SK-N-SH treated with all-trans-retinoic acid at 6 μM for 48 hours (cell line): Measurements from ENCODE around the gene CACNA1S.

Experiments
- ATAC-seq: fragments of 200-7000 bp; cut with Tn5 transposase; 3 replicates; pipeline ENCODE4 v1.9.1; 2020; ENCODE audit warnings: mild to moderate bottlenecking, moderate library complexity
- BACH2 ChIP-seq: fragments of 250-450 bp; sonication (Bioruptor Pico); IDR thresholded peaks from 2 replicates; pipeline ENCODE4 v1.9.0; 2021; ENCODE audit warnings: mild to moderate bottlenecking, borderline replicate concordance
- CREB5 ChIP-seq: fragments of 250-450 bp; sonication (Bioruptor Pico); IDR thresholded peaks from 2 replicates; pipeline ENCODE4 v1.5.1; 2020; ENCODE audit warnings: low read depth, mild to moderate bottlenecking, moderate library complexity
- CSDC2 ChIP-seq: fragments of 250-450 bp; sonication (Bioruptor Pico); IDR thresholded peaks from 2 replicates; pipeline ENCODE4 v1.5.0; 2020; ENCODE audit warnings: mild to moderate bottlenecking, moderate library complexity
- CSRNP3 ChIP-seq: fragments of 250-450 bp; sonication (Bioruptor Pico); IDR thresholded peaks from 2 replicates; pipeline ENCODE4 v1.5.1; 2021; ENCODE audit warnings: mild to moderate bottlenecking, moderate library complexity
- ESRRG ChIP-seq: fragments of 250-450 bp; sonication (Bioruptor Pico); IDR thresholded peaks from 2 replicates; pipeline ENCODE4 v1.6.1; 2021; ENCODE audit warnings: mild to moderate bottlenecking
- GLIS3 ChIP-seq: fragments of 250-450 bp; sonication (Bioruptor Pico); IDR thresholded peaks from 2 replicates; pipeline ENCODE4 v1.5.0; 2020; ENCODE audit warnings: mild to moderate bottlenecking, moderate library complexity
- ISL1 ChIP-seq: fragments of 250-450 bp; sonication (Bioruptor Pico); IDR thresholded peaks from 2 replicates; pipeline ENCODE4 v2.1.2; 2022; ENCODE audit warnings: mild to moderate bottlenecking, moderate library complexity
- OSR1 ChIP-seq: fragments of 250-450 bp; sonication (Bioruptor Pico); IDR thresholded peaks from 2 replicates; pipeline ENCODE4 v1.8.0; 2022; ENCODE audit warnings: moderate library complexity, mild to moderate bottlenecking, inconsistent platforms
- PPARA ChIP-seq: fragments of 250-450 bp; sonication (Bioruptor Pico); IDR thresholded peaks from 2 replicates; pipeline ENCODE4 v1.5.0; 2020; ENCODE audit warnings: mild to moderate bottlenecking, borderline replicate concordance
- RARB ChIP-seq: fragments of 250-450 bp; sonication (Bioruptor Pico); IDR thresholded peaks from 2 replicates; pipeline ENCODE4 v1.8.0; 2021; ENCODE audit warnings: mild to moderate bottlenecking, moderate library complexity
- SNAI2 ChIP-seq: fragments of 250-450 bp; sonication (Bioruptor Pico); IDR thresholded peaks from 2 replicates; pipeline ENCODE4 v1.5.0; 2020; ENCODE audit warnings: mild to moderate bottlenecking, moderate library complexity
- TCF4 ChIP-seq: fragments of 250-450 bp; sonication (Bioruptor Pico); IDR thresholded peaks from 2 replicates; pipeline ENCODE4 v1.8.0; 2021; ENCODE audit warnings: mild to moderate bottlenecking, moderate library complexity, borderline replicate concordance
- TOX ChIP-seq: fragments of 250-450 bp; sonication (Bioruptor Pico); IDR thresholded peaks from 2 replicates; pipeline ENCODE4 v1.8.0; 2021; ENCODE audit warnings: mild to moderate bottlenecking, moderate library complexity, borderline replicate concordance
- ZC3H10 ChIP-seq: fragments of 250-450 bp; sonication (Bioruptor Pico); IDR thresholded peaks from 2 replicates; pipeline ENCODE4 v1.5.1; 2021; ENCODE audit warnings: mild to moderate bottlenecking, moderate library complexity
- ZFP3 ChIP-seq: fragments of 250-450 bp; sonication (Bioruptor Pico); IDR thresholded peaks from 2 replicates; pipeline ENCODE4 v1.5.0; 2020; ENCODE audit warnings: mild to moderate bottlenecking, moderate library complexity
- ZNF565 ChIP-seq: fragments of 450-650 bp; formaldehyde crosslinking; conservative IDR thresholded peaks from 2 replicates; pipeline ENCODE4 v1.5.0; 2020; ENCODE audit warnings: low read depth, mild to moderate bottlenecking, moderate library complexity
- ZNF70 ChIP-seq: fragments of 450-650 bp; formaldehyde crosslinking; IDR thresholded peaks from 2 replicates; pipeline ENCODE4 v1.5.0; 2020; ENCODE audit warnings: mild to moderate bottlenecking, moderate library complexity
- ZNF8 ChIP-seq: fragments of 450-650 bp; formaldehyde crosslinking; IDR thresholded peaks from 2 replicates; pipeline ENCODE4 v1.5.0; 2020; ENCODE audit warnings: mild to moderate bottlenecking, moderate library complexity
- TF ChIP-seq, protein P1 (sequence below): fragments of 250-450 bp; sonication (Bioruptor Pico); IDR thresholded peaks from 2 replicates; pipeline ENCODE4 v1.5.0; 2020; ENCODE audit warnings: mild to moderate bottlenecking, moderate library complexity
- TF ChIP-seq, protein P2 (sequence below): fragments of 250-450 bp; sonication (Bioruptor Pico); IDR thresholded peaks from 2 replicates; pipeline ENCODE4 v1.8.0; 2020; ENCODE audit warnings: mild to moderate bottlenecking, moderate library complexity, borderline replicate concordance
- TF ChIP-seq, protein P3 (sequence below): fragments of 250-450 bp; sonication (Bioruptor Pico); IDR thresholded peaks from 2 replicates; pipeline ENCODE4 v1.8.0; 2021; ENCODE audit warnings: low read depth, mild to moderate bottlenecking, moderate library complexity, borderline replicate concordance

Gene CACNA1S

GRCh38 chr1:200999667-201000066 is 112.6 kb downstream of the CACNA1S start:
- no peak for TF ChIP-seq GLIS3 (CRISPR knock-in tag)
- no peak for TF ChIP-seq RARB (CRISPR knock-in tag)
- TF ChIP-seq TOX (CRISPR knock-in tag) = no peak
- no peak for TF ChIP-seq ZFP3 (CRISPR knock-in tag)
- TF ChIP-seq, all 23 proteins: peak for 0
- no peak for ATAC-seq

DNA sequence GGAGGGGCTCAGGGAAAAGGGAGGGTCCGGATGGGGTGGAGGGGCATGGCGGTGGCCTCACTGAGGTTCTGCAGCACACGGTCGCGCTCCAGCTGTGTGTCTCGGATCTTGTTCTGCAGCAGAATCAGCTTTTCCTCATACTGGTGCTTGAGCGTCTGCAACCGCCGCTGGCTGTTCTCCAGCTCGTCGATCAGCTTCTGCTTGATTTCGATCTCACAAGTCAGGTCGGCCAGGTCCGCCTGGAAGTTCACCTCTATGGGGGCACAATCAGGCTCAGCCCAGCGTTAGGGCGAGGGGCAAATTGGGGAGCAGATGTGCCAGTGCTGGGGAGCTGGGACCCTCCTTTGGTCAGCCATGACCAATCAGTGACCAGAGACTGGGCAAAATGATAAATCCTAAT is 113.9 kb downstream of the CACNA1S start:
- TF ChIP-seq TOX (CRISPR knock-in tag) = no peak
- TF ChIP-seq, protein P1, sequence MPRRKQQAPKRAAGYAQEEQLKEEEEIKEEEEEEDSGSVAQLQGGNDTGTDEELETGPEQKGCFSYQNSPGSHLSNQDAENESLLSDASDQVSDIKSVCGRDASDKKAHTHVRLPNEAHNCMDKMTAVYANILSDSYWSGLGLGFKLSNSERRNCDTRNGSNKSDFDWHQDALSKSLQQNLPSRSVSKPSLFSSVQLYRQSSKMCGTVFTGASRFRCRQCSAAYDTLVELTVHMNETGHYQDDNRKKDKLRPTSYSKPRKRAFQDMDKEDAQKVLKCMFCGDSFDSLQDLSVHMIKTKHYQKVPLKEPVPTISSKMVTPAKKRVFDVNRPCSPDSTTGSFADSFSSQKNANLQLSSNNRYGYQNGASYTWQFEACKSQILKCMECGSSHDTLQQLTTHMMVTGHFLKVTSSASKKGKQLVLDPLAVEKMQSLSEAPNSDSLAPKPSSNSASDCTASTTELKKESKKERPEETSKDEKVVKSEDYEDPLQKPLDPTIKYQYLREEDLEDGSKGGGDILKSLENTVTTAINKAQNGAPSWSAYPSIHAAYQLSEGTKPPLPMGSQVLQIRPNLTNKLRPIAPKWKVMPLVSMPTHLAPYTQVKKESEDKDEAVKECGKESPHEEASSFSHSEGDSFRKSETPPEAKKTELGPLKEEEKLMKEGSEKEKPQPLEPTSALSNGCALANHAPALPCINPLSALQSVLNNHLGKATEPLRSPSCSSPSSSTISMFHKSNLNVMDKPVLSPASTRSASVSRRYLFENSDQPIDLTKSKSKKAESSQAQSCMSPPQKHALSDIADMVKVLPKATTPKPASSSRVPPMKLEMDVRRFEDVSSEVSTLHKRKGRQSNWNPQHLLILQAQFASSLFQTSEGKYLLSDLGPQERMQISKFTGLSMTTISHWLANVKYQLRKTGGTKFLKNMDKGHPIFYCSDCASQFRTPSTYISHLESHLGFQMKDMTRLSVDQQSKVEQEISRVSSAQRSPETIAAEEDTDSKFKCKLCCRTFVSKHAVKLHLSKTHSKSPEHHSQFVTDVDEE = no peak
- TF ChIP-seq ESRRG (CRISPR knock-in tag) = no peak
- TF ChIP-seq ZNF8 = no peak
- TF ChIP-seq, protein P2, sequence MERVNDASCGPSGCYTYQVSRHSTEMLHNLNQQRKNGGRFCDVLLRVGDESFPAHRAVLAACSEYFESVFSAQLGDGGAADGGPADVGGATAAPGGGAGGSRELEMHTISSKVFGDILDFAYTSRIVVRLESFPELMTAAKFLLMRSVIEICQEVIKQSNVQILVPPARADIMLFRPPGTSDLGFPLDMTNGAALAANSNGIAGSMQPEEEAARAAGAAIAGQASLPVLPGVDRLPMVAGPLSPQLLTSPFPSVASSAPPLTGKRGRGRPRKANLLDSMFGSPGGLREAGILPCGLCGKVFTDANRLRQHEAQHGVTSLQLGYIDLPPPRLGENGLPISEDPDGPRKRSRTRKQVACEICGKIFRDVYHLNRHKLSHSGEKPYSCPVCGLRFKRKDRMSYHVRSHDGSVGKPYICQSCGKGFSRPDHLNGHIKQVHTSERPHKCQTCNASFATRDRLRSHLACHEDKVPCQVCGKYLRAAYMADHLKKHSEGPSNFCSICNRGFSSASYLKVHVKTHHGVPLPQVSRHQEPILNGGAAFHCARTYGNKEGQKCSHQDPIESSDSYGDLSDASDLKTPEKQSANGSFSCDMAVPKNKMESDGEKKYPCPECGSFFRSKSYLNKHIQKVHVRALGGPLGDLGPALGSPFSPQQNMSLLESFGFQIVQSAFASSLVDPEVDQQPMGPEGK (CRISPR knock-in tag) = no peak
- no peak for TF ChIP-seq PPARA
- no peak for TF ChIP-seq ISL1 (CRISPR knock-in tag)
- TF ChIP-seq ZC3H10 (CRISPR knock-in tag) = no peak
- no peak for TF ChIP-seq SNAI2 (CRISPR knock-in tag)
- TF ChIP-seq RARB (CRISPR knock-in tag) = no peak
- TF ChIP-seq ZFP3 (CRISPR knock-in tag) = no peak
- TF ChIP-seq, protein P3, sequence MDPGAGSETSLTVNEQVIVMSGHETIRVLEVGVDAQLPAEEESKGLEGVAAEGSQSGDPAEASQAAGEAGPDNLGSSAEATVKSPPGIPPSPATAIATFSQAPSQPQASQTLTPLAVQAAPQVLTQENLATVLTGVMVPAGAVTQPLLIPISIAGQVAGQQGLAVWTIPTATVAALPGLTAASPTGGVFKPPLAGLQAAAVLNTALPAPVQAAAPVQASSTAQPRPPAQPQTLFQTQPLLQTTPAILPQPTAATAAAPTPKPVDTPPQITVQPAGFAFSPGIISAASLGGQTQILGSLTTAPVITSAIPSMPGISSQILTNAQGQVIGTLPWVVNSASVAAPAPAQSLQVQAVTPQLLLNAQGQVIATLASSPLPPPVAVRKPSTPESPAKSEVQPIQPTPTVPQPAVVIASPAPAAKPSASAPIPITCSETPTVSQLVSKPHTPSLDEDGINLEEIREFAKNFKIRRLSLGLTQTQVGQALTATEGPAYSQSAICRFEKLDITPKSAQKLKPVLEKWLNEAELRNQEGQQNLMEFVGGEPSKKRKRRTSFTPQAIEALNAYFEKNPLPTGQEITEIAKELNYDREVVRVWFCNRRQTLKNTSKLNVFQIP = no peak
- no peak for TF ChIP-seq CSDC2 (CRISPR knock-in tag)
- TF ChIP-seq CREB5 (CRISPR knock-in tag) = no peak
- no peak for TF ChIP-seq OSR1 (CRISPR knock-in tag)
- no peak for TF ChIP-seq ZNF565
- TF ChIP-seq CSRNP3 = no peak
- TF ChIP-seq ZNF70 (CRISPR knock-in tag) = no peak
- no peak for TF ChIP-seq BACH2 (CRISPR knock-in tag)
- ATAC-seq = no peak

- no peak for ATAC-seq
- no peak for TF ChIP-seq ZFP3 (CRISPR knock-in tag)
- TF ChIP-seq ZC3H10 (CRISPR knock-in tag) = no peak
- no peak for TF ChIP-seq ZNF70 (CRISPR knock-in tag)
- no peak for TF ChIP-seq TOX (CRISPR knock-in tag)
- TF ChIP-seq, protein P3 = no peak
- TF ChIP-seq, protein P1 = no peak
- no peak for TF ChIP-seq SNAI2 (CRISPR knock-in tag)
- TF ChIP-seq ZNF565 = no peak
- no peak for TF ChIP-seq ISL1 (CRISPR knock-in tag)
- TF ChIP-seq CREB5 (CRISPR knock-in tag) = no peak
- no peak for TF ChIP-seq ESRRG (CRISPR knock-in tag)
- no peak for TF ChIP-seq TCF4 (CRISPR knock-in tag)
- TF ChIP-seq OSR1 (CRISPR knock-in tag) = no peak
Observed at GRCh38 chr1:200992382-200993048, 119.7 kb downstream of the CACNA1S start.
